OCI-LY1 (cell line): ENCODE results near the gene PTPN14.
"Not testable (repeated sequence)": the region's sequence is repeated elsewhere in the genome, so short reads cannot be mapped to it uniquely, and the experiment has no call there.

Source experiments
- EZH2 ChIP-seq: fragments of 200-600 bp; sonication (generic), shearing (Covaris generic); IDR thresholded peaks from 2 replicates; pipeline ENCODE4 v1.8.0; 2017; ENCODE audit warnings: borderline replicate concordance, mixed run types, mild to moderate bottlenecking, antibody characterized with exemption, low read length, moderate library complexity, mixed read lengths
- TF ChIP-seq, protein P1 (sequence below): fragments of 200-600 bp; sonication (generic), shearing (Covaris generic); IDR thresholded peaks from 2 replicates; pipeline ENCODE4 v1.5.1; 2017; ENCODE audit warnings: mild to moderate bottlenecking, antibody characterized with exemption, low read length, moderate library complexity, mixed read lengths

DNA sequence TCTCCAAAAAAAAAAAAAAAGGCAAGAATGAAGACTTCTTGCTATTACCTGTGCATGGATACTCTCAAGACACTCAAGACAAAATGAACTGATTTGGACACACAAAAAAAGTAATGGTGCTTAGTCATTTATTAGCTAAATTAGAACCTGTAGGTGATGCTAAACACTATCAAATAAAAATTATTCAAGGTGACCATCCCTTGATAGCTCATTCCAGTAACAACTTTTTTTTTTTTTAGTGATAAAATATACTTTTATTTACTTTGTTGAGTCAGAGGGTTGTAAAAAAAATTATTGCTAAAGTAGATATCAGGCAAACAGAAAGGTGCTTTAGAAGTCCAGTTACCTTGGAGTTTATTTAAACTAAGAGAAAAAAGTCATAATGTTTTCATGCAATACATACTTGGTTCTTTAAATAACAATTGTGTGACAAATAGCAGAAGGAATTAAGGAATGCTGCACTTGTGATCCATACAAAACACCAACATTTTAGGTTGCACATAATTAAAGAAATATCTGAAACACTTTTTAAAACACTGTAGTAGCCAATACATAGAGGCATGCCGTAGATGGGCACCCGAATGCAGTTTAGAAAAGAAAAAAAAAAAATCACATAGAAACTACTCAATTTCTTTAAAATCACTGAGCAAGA lies 69.3 kb downstream of the PTPN14 start:
- TF ChIP-seq, protein P1, sequence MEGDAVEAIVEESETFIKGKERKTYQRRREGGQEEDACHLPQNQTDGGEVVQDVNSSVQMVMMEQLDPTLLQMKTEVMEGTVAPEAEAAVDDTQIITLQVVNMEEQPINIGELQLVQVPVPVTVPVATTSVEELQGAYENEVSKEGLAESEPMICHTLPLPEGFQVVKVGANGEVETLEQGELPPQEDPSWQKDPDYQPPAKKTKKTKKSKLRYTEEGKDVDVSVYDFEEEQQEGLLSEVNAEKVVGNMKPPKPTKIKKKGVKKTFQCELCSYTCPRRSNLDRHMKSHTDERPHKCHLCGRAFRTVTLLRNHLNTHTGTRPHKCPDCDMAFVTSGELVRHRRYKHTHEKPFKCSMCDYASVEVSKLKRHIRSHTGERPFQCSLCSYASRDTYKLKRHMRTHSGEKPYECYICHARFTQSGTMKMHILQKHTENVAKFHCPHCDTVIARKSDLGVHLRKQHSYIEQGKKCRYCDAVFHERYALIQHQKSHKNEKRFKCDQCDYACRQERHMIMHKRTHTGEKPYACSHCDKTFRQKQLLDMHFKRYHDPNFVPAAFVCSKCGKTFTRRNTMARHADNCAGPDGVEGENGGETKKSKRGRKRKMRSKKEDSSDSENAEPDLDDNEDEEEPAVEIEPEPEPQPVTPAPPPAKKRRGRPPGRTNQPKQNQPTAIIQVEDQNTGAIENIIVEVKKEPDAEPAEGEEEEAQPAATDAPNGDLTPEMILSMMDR, result not testable (repeated sequence)
- TF ChIP-seq EZH2, result not testable (repeated sequence)
